Loucy (cell line): ENCODE measurements around the gene CLIC3.

Source experiments
- H2AFZ ChIP-seq: fragments of 200-600 bp; sonication (generic); 2 replicates; pipeline ENCODE4 v1.6.0; 2016; ENCODE audit warnings: antibody characterized with exemption, mild to moderate bottlenecking, low read length, moderate library complexity
- H3F3A ChIP-seq: fragments of 200-600 bp; 2 replicates; pipeline ENCODE4 v1.6.0; 2016; ENCODE audit warnings: antibody characterized with exemption, low read depth, mild to moderate bottlenecking
- H3K27me3 ChIP-seq: fragments of 200-600 bp; sonication (generic); 2 replicates; pipeline ENCODE4 v1.6.1; 2014; ENCODE audit warnings: low read length, mild to moderate bottlenecking; ENCODE audit not compliant: insufficient read depth, poor library complexity, severe bottlenecking
- H3K36me3 ChIP-seq: fragments of 200-600 bp; sonication (generic); 2 replicates; pipeline ENCODE4 v1.6.1; 2016; ENCODE audit warnings: low read length; ENCODE audit not compliant: insufficient read depth
- H3K4me1 ChIP-seq: fragments of 200-600 bp; sonication (generic); 2 replicates; pipeline ENCODE4 v1.5.1; 2014; ENCODE audit warnings: low read length, mild to moderate bottlenecking; ENCODE audit not compliant: insufficient read depth, poor library complexity, severe bottlenecking
- H3K4me2 ChIP-seq: fragments of 200-600 bp; sonication (generic); 2 replicates; pipeline ENCODE4 v1.6.0; 2014; ENCODE audit warnings: antibody characterized with exemption, low read length, low read depth, mild to moderate bottlenecking; ENCODE audit not compliant: poor library complexity, severe bottlenecking
- H3K4me3 ChIP-seq: fragments of 200-600 bp; sonication (generic); 2 replicates; pipeline ENCODE4 v1.5.1; 2014; ENCODE audit warnings: low read length, mild to moderate bottlenecking, mixed read lengths; ENCODE audit not compliant: poor library complexity, severe bottlenecking
- H3K79me2 ChIP-seq: fragments of 200-600 bp; sonication (generic); 2 replicates; pipeline ENCODE4 v1.6.1; 2014; ENCODE audit warnings: low read length; ENCODE audit not compliant: insufficient read depth
- H3K9ac ChIP-seq: fragments of 200-600 bp; sonication (generic); 2 replicates; pipeline ENCODE4 v1.6.0; 2014; ENCODE audit warnings: mild to moderate bottlenecking, low read depth, low read length, moderate library complexity; ENCODE audit not compliant: poor library complexity, severe bottlenecking
- H3K9me2 ChIP-seq: fragments of 200-600 bp; sonication (generic); replicated peaks from 2 replicates; pipeline ENCODE4 v1.6.1; 2016; ENCODE audit warnings: low read depth, low read length, mixed read lengths
- H3K9me3 ChIP-seq: fragments of 200-600 bp; sonication (generic); 2 replicates; pipeline ENCODE4 v1.6.1; 2014; ENCODE audit warnings: mild to moderate bottlenecking, antibody characterized with exemption, low read length, low read depth; ENCODE audit not compliant: insufficient read depth
- H4K20me1 ChIP-seq: fragments of 200-600 bp; sonication (generic); 2 replicates; pipeline ENCODE4 v1.6.0; 2014; ENCODE audit warnings: antibody characterized with exemption, low read length, mild to moderate bottlenecking; ENCODE audit not compliant: insufficient read depth, poor library complexity, severe bottlenecking
- CTCF ChIP-seq: fragments of 200-600 bp; sonication (generic); conservative IDR thresholded peaks from 2 replicates; pipeline ENCODE4 v1.5.1; 2014; ENCODE audit warnings: mild to moderate bottlenecking, antibody characterized with exemption, low read length
- EZH2phosphoT487 ChIP-seq: fragments of 200-600 bp; IDR thresholded peaks from 2 replicates; pipeline ENCODE4 v1.6.1; 2018; ENCODE audit warnings: antibody characterized with exemption, mild to moderate bottlenecking, moderate library complexity, borderline replicate concordance

The CLIC3 gene

GRCh38 chr9:137026828-137027227 is 30.5 kb upstream of the CLIC3 start:
- Histone ChIP-seq H3K4me1 (peaks cover 42% of the 10 kb centered on the region), H3F3A (peaks cover 7% of the 10 kb centered on the region; the same call in 1 of the 2 replicates)

GRCh38 chr9:137026384-137026783 is 30.0 kb upstream of the CLIC3 start:
- Histone ChIP-seq H3K9me2 (no peaks in the 10 kb centered on the region), H3K4me2 (peak overlapping the region; percentile 84), H3K4me1 (peaks cover 39% of the 10 kb centered on the region), H3K4me3 (no peak overlapping the region), H4K20me1 (peaks cover 8% of the 10 kb centered on the region), H3K27me3 (no peaks in the 10 kb centered on the region), H3F3A (peaks cover 7% of the 10 kb centered on the region; the same call in 1 of the 2 replicates), H2AFZ (no peak overlapping the region), H3K9ac (peak overlapping the region; percentile 66), H3K79me2 (peaks cover 5% of the 10 kb centered on the region; the same call in 1 of the 2 replicates), H3K9me3 (no peaks in the 10 kb centered on the region), H3K36me3 (no peaks in the 10 kb centered on the region)
- TF ChIP-seq EZH2phosphoT487 (no peak), CTCF (no peak)

More at GRCh38 chr9:137026828-137027227, 30.5 kb upstream of the CLIC3 start:
- no peak overlapping the region for H2AFZ ChIP-seq
- no peaks in the 10 kb centered on the region for H3K36me3 ChIP-seq
- H3K79me2 ChIP-seq, result peaks cover 5% of the 10 kb centered on the region; the same call in 1 of the 2 replicates
- peak overlapping the region; percentile 71 for H3K4me3 ChIP-seq
- H3K9ac ChIP-seq, result peak overlapping the region; percentile 66
- peaks cover 5% of the 10 kb centered on the region for H4K20me1 ChIP-seq
- no peaks in the 10 kb centered on the region for H3K9me2 ChIP-seq
- no peaks in the 10 kb centered on the region for H3K9me3 ChIP-seq
- H3K4me2 ChIP-seq, result peak overlapping the region; percentile 84
- H3K27me3 ChIP-seq, result no peaks in the 10 kb centered on the region
- no peak for TF ChIP-seq CTCF
- no peak for TF ChIP-seq EZH2phosphoT487

- Histone ChIP-seq H4K20me1 (peaks cover 9% of the 10 kb centered on the region), H3F3A (peaks cover 4% of the 10 kb centered on the region; the same call in 1 of the 2 replicates), H2AFZ (no peak overlapping the region), H3K4me3 (no peak overlapping the region), H3K9ac (no peak overlapping the region), H3K79me2 (peaks cover 5% of the 10 kb centered on the region; the same call in 1 of the 2 replicates), H3K36me3 (no peaks in the 10 kb centered on the region), H3K9me3 (no peaks in the 10 kb centered on the region), H3K4me2 (peak overlapping the region; percentile 84), H3K4me1 (peaks cover 31% of the 10 kb centered on the region), H3K9me2 (no peaks in the 10 kb centered on the region), H3K27me3 (no peaks in the 10 kb centered on the region)
- TF ChIP-seq CTCF (no peak), EZH2phosphoT487 (no peak)
Measured at GRCh38 chr9:137025517-137025966, 29.2 kb upstream of the CLIC3 start.
